Measurements from ENCODE around the gene KIF16B. TPM values are rescaled to one million over a fixed set of nuclear protein-coding genes. Genes with fewer than 3 reads are reported as not detected.

Gene KIF16B
- total RNA-seq, 1 experiment from 2014 or later = 7.6 TPM

DNA sequence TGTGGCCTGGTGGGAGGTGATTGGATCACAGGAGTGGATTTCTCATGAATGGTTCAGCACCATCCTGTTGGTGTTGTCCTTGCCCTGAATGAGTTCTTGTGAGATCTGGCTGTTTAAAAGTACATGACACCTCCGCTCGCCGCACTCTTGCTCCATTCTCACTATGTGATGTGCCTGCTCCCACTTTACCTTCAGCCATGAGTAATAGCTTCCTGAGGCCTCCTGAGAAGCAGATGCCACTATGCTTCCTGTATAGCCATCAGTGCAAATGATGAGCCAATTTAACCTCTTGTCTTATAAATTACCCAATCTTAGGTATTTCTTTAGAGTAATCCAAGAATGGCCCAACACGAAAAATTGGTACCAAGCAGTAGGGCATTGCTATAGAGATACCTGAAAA is 34.5 kb downstream of the KIF16B start:
- H3K27ac Mint-ChIP-seq = no peak overlapping the region
- TF ChIP-seq, protein P1, sequence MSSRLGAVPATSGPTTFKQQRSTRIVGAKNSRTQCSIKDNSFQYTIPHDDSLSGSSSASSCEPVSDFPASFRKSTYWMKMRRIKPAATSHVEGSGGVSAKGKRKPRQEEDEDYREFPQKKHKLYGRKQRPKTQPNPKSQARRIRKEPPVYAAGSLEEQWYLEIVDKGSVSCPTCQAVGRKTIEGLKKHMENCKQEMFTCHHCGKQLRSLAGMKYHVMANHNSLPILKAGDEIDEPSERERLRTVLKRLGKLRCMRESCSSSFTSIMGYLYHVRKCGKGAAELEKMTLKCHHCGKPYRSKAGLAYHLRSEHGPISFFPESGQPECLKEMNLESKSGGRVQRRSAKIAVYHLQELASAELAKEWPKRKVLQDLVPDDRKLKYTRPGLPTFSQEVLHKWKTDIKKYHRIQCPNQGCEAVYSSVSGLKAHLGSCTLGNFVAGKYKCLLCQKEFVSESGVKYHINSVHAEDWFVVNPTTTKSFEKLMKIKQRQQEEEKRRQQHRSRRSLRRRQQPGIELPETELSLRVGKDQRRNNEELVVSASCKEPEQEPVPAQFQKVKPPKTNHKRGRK (CRISPR knock-in tag; IDR thresholded peaks at IDR 0.05; ENCODE audit: borderline replicate concordance) = no peak
- TF ChIP-seq, protein P2, sequence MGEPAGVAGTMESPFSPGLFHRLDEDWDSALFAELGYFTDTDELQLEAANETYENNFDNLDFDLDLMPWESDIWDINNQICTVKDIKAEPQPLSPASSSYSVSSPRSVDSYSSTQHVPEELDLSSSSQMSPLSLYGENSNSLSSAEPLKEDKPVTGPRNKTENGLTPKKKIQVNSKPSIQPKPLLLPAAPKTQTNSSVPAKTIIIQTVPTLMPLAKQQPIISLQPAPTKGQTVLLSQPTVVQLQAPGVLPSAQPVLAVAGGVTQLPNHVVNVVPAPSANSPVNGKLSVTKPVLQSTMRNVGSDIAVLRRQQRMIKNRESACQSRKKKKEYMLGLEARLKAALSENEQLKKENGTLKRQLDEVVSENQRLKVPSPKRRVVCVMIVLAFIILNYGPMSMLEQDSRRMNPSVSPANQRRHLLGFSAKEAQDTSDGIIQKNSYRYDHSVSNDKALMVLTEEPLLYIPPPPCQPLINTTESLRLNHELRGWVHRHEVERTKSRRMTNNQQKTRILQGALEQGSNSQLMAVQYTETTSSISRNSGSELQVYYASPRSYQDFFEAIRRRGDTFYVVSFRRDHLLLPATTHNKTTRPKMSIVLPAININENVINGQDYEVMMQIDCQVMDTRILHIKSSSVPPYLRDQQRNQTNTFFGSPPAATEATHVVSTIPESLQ (CRISPR knock-in tag; IDR thresholded peaks at IDR 0.05) = no peak
- no peak for TF ChIP-seq ZNF671 (CRISPR knock-in tag; IDR thresholded peaks at IDR 0.05)
- TF ChIP-seq, protein P3, sequence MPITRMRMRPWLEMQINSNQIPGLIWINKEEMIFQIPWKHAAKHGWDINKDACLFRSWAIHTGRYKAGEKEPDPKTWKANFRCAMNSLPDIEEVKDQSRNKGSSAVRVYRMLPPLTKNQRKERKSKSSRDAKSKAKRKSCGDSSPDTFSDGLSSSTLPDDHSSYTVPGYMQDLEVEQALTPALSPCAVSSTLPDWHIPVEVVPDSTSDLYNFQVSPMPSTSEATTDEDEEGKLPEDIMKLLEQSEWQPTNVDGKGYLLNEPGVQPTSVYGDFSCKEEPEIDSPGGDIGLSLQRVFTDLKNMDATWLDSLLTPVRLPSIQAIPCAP (CRISPR knock-in tag; IDR thresholded peaks at IDR 0.05) = no peak
- TF ChIP-seq, protein P4, sequence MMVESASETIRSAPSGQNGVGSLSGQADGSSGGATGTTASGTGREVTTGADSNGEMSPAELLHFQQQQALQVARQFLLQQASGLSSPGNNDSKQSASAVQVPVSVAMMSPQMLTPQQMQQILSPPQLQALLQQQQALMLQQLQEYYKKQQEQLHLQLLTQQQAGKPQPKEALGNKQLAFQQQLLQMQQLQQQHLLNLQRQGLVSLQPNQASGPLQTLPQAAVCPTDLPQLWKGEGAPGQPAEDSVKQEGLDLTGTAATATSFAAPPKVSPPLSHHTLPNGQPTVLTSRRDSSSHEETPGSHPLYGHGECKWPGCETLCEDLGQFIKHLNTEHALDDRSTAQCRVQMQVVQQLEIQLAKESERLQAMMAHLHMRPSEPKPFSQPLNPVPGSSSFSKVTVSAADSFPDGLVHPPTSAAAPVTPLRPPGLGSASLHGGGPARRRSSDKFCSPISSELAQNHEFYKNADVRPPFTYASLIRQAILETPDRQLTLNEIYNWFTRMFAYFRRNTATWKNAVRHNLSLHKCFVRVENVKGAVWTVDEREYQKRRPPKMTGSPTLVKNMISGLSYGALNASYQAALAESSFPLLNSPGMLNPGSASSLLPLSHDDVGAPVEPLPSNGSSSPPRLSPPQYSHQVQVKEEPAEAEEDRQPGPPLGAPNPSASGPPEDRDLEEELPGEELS (CRISPR knock-in tag; IDR thresholded peaks at IDR 0.05) = no peak
- no peak for DNase-seq (ENCODE audit: low spot score)
- no peak overlapping the region for H3K4me3 Mint-ChIP-seq
- no peaks in the 10 kb centered on the region for H3K36me3 Mint-ChIP-seq
- POLR2A ChIA-PET = no interaction called here
- CTCF ChIA-PET = no interaction called here
- no peak for ATAC-seq
- no peaks in the 10 kb centered on the region for H3K27me3 Mint-ChIP-seq (ENCODE audit: low read depth)
- peaks cover 18% of the 10 kb centered on the region for H3K4me1 Mint-ChIP-seq
- H3K9me3 Mint-ChIP-seq = no peaks in the 10 kb centered on the region

DNA sequence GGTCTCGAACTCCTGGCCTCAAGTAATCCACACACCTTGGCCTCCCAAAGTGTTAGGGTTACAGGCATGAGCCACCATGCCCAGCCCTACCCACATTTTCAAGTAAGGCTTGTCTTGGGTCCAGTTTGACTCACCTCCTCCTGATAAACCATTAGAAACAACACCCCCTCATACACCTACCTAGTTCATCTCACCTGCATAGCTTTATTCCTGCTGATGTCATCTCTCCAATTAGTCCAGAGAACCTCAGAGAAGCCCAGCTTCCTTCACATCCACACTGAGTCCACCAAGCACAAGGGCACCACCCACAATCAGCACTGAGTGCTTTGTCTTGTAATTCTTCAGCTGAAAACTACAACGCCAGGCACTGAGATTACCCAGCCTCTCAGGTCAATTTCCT is 35.3 kb downstream of the KIF16B start:
- DNase-seq (ENCODE audit: low spot score) (no peak), ATAC-seq (no peak)
- Mint-ChIP-seq H3K4me1 (peaks cover 18% of the 10 kb centered on the region), H3K36me3 (no peaks in the 10 kb centered on the region), H3K27me3 (ENCODE audit: low read depth) (no peaks in the 10 kb centered on the region), H3K4me3 (no peak overlapping the region), H3K27ac (no peak overlapping the region), H3K9me3 (no peaks in the 10 kb centered on the region)
- CTCF ChIA-PET = no interaction called here
- TF ChIP-seq NR2C2 (CRISPR knock-in tag; IDR thresholded peaks at IDR 0.05) = no peak
- no peak for TF ChIP-seq ZNF121 (CRISPR knock-in tag; IDR thresholded peaks at IDR 0.05)
- TF ChIP-seq ZNF138 (CRISPR knock-in tag; conservative IDR thresholded peaks at IDR 0.05) = no peak
- TF ChIP-seq ZNF219 (CRISPR knock-in tag; IDR thresholded peaks at IDR 0.05; ENCODE audit: borderline replicate concordance) = no peak
- no peak for TF ChIP-seq ZNF416 (CRISPR knock-in tag; IDR thresholded peaks at IDR 0.05)
- POLR2A ChIA-PET = no interaction called here

DNA sequence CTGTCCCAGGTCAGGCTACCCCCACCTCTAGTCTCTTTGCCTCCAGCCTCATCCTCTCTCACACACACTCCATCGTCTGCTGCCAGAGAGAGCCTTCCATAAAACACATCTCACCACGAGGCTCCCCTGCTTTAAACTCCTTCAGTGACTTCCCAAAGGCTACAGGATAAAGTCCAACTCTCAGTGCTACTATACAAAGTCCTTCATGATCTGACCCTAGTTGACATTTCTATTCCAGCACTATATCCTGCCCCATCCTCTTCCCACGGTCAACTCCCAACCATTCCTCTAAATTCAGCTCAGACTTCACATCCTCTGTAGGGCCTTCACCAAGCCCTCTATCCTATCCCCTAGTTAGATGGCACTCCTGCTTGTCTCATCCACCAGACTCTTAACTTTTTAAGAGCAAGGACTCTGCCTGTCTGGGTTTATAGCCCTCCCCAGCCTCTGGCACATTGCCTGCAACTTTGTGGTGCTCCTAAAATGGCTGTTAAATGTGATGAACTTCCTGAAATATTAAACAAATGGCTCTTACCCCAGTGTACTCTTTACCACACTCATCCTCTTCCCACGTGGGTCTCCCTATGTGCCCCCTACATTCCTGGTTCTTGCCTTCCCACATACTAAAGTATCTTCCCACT is 36.1 kb downstream of the KIF16B start:
- POLR2A ChIA-PET = no interaction called here
- DNase-seq (ENCODE audit: low spot score) = no peak

More for the DNA sequence above, 36.1 kb downstream of the KIF16B start:
- peaks cover 13% of the 10 kb centered on the region; the same call in 1 of the 2 replicates for H3K4me1 Mint-ChIP-seq
- H3K4me3 Mint-ChIP-seq = no peak overlapping the region
- H3K27me3 Mint-ChIP-seq (ENCODE audit: low read depth) = no peaks in the 10 kb centered on the region
- no peaks in the 10 kb centered on the region for H3K36me3 Mint-ChIP-seq
- CTCF ChIA-PET = no interaction called here
- H3K27ac Mint-ChIP-seq = no peak overlapping the region
- no peak for ATAC-seq
- no peaks in the 10 kb centered on the region for H3K9me3 Mint-ChIP-seq
- TF ChIP-seq, protein P5, sequence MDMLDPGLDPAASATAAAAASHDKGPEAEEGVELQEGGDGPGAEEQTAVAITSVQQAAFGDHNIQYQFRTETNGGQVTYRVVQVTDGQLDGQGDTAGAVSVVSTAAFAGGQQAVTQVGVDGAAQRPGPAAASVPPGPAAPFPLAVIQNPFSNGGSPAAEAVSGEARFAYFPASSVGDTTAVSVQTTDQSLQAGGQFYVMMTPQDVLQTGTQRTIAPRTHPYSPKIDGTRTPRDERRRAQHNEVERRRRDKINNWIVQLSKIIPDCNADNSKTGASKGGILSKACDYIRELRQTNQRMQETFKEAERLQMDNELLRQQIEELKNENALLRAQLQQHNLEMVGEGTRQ (CRISPR knock-in tag; IDR thresholded peaks at IDR 0.05) = no peak
- TF ChIP-seq, protein P6, sequence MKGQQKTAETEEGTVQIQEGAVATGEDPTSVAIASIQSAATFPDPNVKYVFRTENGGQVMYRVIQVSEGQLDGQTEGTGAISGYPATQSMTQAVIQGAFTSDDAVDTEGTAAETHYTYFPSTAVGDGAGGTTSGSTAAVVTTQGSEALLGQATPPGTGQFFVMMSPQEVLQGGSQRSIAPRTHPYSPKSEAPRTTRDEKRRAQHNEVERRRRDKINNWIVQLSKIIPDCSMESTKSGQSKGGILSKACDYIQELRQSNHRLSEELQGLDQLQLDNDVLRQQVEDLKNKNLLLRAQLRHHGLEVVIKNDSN (CRISPR knock-in tag; IDR thresholded peaks at IDR 0.05) = no peak
- TF ChIP-seq, protein P7, sequence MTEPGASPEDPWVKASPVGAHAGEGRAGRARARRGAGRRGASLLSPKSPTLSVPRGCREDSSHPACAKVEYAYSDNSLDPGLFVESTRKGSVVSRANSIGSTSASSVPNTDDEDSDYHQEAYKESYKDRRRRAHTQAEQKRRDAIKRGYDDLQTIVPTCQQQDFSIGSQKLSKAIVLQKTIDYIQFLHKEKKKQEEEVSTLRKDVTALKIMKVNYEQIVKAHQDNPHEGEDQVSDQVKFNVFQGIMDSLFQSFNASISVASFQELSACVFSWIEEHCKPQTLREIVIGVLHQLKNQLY (CRISPR knock-in tag; IDR thresholded peaks at IDR 0.05) = no peak
- TF ChIP-seq SMAD4 (CRISPR knock-in tag; IDR thresholded peaks at IDR 0.05) (no peak), CREB1 (CRISPR knock-in tag; IDR thresholded peaks at IDR 0.05) (no peak), NR3C1 (CRISPR knock-in tag; conservative IDR thresholded peaks at IDR 0.05; ENCODE audit: low read depth) (no peak), GABPB1 (CRISPR knock-in tag; IDR thresholded peaks at IDR 0.05) (no peak)
- TF ChIP-seq, protein P8, sequence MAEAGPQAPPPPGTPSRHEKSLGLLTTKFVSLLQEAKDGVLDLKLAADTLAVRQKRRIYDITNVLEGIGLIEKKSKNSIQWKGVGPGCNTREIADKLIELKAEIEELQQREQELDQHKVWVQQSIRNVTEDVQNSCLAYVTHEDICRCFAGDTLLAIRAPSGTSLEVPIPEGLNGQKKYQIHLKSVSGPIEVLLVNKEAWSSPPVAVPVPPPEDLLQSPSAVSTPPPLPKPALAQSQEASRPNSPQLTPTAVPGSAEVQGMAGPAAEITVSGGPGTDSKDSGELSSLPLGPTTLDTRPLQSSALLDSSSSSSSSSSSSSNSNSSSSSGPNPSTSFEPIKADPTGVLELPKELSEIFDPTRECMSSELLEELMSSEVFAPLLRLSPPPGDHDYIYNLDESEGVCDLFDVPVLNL (CRISPR knock-in tag; IDR thresholded peaks at IDR 0.05; ENCODE audit: borderline replicate concordance, low read depth) = no peak
- TF ChIP-seq, protein P9, sequence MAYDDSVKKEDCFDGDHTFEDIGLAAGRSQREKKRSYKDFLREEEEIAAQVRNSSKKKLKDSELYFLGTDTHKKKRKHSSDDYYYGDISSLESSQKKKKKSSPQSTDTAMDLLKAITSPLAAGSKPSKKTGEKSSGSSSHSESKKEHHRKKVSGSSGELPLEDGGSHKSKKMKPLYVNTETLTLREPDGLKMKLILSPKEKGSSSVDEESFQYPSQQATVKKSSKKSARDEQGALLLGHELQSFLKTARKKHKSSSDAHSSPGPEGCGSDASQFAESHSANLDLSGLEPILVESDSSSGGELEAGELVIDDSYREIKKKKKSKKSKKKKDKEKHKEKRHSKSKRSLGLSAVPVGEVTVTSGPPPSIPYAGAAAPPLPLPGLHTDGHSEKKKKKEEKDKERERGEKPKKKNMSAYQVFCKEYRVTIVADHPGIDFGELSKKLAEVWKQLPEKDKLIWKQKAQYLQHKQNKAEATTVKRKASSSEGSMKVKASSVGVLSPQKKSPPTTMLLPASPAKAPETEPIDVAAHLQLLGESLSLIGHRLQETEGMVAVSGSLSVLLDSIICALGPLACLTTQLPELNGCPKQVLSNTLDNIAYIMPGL (CRISPR knock-in tag; IDR thresholded peaks at IDR 0.05) = no peak
- TF ChIP-seq, protein P3 (CRISPR knock-in tag; IDR thresholded peaks at IDR 0.05) = no peak

All from WTC11 (cell line).